Cardiac fibroblast (primary cell): ENCODE measurements around the gene CD7.
A peak's percentile ranks its signal among the peaks of the same experiment; 100 is the strongest.

ENCODE experiments used
- DNase-seq, 2 donors: peaks; one replicate each; pipeline versions ENCODE4 v3.0.0 to v3.0.0-alpha.2; 2010; ENCODE audit warnings: low read depth in 2 of 2
- H3K4me3 ChIP-seq, 2 donors: replicated peaks in 1 of 2; 1 replicate in 1 of 2; 2 replicates in 1 of 2; pipeline ENCODE4 v1.5.1; 2011; ENCODE audit warnings: low read depth in 2 of 2, low read length in 2 of 2, mild to moderate bottlenecking in 2 of 2, moderate library complexity in 1 of 2
- CTCF ChIP-seq: IDR thresholded peaks from one replicate; pipeline ENCODE4 v1.5.1; 2011; ENCODE audit warnings: low read depth, mild to moderate bottlenecking, low read length, inconsistent platforms

The CD7 gene

DNA sequence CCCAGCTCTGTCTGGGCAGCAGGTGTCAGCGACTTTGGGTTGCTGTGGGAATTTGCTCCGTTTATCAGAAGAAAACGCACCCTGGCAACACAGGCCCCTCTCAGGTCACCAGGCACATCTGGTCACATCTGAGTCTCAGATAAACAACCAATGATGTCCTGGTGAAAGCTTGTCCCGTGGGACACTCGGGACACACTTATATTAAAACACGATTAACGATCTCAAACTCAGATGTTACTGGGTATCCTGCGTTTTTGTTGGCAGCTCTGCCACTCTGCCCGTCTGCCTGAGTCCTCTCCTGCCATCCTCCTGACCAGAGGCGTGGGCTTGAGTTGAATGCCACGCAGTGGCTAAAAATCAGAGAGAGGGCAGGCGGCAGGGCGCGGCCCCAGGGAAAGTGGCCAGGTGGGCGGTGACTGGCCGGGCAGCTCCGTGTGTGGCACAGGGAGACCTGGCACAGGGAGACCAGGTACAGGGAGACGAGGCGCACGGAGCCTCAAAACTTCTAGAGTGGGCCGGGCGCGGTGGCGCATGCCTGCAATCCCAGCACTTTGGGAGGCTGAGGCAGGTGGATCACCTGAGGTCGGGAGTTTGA is 14.0 kb upstream of the CD7 start:
- no peak overlapping the region for H3K4me3 ChIP-seq
- no peak for TF ChIP-seq CTCF
- no peak for DNase-seq

DNA sequence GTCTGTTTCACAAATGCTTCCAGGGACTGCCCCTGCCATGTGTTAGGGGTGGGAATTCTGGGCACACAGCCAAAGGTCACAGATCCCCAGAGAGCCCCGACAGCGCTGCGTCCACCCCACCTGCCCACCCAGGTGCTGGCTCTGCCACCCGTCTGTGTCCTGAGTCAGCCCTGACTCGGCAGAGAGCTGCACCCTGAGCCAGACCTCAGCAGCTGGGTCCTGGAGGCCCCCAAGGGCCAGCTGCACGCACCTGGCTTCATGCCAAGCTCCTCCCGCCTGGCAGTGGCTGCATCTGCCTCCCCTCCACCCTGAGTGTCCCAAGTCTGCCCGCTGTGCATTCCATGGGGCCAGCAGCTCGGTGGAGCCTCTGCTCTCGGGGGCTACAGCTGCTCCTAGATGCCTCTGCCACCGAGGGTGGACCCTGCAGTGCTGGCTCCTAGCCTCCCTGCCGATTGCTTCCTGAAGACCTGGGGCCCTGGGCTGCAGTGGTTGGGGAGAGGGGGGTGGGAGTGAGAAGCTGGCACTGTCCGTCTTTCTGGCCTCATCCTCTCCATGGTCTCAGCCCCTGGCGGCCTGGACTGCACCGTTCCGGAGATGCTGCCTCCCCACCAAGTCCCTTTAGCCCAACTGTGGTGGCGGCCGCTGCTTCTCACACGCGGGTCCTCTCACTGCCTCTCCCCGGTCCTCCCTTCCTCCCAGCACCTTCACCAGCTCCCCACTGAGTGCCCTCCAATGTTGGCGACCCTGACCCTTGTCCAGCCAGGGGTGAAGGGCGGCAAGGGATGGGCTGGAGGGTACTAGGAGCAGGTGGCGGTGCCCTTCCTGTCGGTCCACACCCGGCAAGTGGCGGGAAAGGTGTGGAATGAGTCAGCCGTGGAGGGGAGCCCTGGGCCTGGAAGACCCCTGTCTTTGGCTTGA is 13.2 kb upstream of the CD7 start:
- H3K4me3 ChIP-seq: no peak overlapping the region
- peak; percentile 77 to 86 for DNase-seq
- TF ChIP-seq CTCF: no peak

DNA sequence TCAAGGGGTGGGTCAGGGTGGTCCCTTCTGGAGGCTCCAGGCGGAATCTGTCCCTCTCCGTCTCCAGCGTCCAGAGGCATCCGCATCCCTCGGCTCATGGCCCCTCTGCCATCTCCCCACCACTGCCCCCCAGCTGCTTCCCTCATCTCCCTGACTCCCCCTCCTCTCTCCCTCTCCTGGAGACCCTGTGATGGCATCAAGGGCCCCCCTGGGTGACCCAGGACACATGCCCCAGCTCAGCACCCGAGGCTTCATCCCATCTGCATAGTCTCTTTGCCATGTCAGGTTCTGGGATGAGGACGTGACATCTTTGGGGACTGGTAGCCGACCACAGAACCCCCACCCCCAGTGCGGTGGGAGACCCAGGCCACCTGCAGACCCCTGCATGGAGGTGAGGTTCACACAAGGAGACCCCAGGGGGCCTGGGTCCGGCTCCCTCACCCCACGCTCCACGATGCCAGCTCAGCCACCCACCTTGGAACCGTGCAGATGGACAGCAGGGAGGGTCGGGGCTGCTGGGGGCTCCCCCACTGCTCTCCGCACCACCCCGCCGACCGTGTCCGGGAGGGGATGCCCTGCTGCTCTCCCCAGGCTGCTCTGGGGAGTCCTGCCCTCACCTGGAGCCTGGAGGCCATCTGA is 12.4 kb upstream of the CD7 start:
- no peak for DNase-seq
- no peak for TF ChIP-seq CTCF
- H3K4me3 ChIP-seq: no peak overlapping the region

GRCh38 chr17:82328994-82329507 is 11.6 kb upstream of the CD7 start:
- DNase-seq: no peak
- TF ChIP-seq CTCF: no peak

DNA sequence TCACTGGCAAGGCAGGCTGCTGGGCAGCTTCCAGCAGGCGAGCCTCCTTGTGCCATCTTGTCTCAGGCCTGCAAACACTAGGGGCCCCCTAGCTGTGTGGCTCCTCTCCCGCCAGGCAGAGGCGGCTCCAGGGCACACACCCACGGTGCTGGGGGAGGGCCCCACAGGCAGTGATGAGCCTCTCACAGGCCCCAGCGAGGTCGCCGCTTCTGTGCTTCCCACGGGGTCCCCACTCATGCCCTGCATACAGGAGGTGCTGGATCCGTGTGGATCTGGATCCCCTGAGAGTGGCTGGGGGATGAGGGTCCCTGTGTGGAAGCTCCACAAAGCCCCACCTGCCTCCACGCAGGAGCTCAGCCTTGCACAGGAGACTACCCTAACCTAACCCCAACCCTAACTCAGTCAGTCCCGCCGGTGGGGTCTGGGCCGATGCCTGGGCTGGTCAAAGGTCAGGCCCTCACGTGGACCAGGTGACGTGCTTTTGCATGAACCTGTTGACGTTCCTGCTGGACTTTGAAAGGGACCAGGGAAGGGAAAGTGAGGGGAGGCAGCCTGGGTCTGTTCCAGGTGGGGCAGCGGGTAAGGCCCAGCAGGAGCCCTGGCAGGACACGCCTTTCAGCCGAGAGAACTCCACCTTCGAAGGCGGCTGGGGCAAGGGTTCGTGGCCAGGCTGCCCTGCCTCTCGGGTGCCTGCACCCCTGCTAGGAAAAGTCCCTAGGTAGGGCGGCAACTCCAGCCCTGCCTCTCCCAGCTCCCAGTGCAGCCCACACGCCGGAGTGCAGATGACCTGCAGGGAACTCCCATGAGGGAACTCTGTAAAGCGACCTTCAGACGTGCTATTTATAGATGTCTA is 11.0 kb upstream of the CD7 start:
- DNase-seq: no peak
- no peak for TF ChIP-seq CTCF
- H3K4me3 ChIP-seq: no peak overlapping the region

More at GRCh38 chr17:82328994-82329507, 11.6 kb upstream of the CD7 start:
- H3K4me3 ChIP-seq: no peak overlapping the region

DNA sequence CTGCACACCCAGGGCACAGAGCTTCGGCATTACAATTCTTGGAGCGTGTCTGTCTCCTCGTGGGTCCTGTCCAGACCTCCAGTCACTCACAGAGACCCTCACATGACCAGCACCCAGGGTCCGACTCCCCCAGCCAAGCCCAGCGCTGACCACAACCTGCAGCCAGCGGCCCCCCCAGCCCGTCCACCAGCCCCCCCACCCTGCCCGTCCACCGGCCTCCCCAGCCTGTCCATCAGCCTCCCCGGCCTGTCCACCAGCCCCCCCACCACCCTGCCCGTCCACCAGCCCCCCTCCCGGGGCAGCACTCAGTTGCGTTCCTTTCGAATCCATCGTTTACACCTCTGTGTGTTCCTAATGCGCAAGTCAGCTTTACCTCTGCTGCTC is 10.3 kb upstream of the CD7 start:
- no peak for DNase-seq
- no peak for TF ChIP-seq CTCF
- no peak overlapping the region for H3K4me3 ChIP-seq
